Measurements from ENCODE around the gene ACACA.
"Not testable (repeated sequence)": the region's sequence is repeated elsewhere in the genome, so short reads cannot be mapped to it uniquely, and the experiment has no call there.

ACACA gene

GRCh38 chr17:37422971-37423625 lies 16.5 kb upstream of the ACACA start:
- TF ChIP-seq POLR2A (IDR thresholded peaks at IDR 0.05; ENCODE audit: low read depth, low read length) (no peak), TAF1 (IDR thresholded peaks at IDR 0.05; ENCODE audit: borderline replicate concordance, low read depth, low read length) (no peak)
- DNase-seq (ENCODE audit: insufficient read length) (no peak), FAIRE-seq (no peak)

- DNase-seq (ENCODE audit: insufficient read length): no peak
- FAIRE-seq: no peak
- no peak for TF ChIP-seq POLR2A (IDR thresholded peaks at IDR 0.05; ENCODE audit: low read depth, low read length)
- TF ChIP-seq POLR2AphosphoS5 (IDR thresholded peaks at IDR 0.05; ENCODE audit: low read depth, low read length): no peak
- no peak for TF ChIP-seq TAF1 (IDR thresholded peaks at IDR 0.05; ENCODE audit: borderline replicate concordance, low read depth, low read length)
Measured at GRCh38 chr17:37417852-37418251, 11.2 kb upstream of the ACACA start.

- DNase-seq (ENCODE audit: insufficient read length) (no peak), FAIRE-seq (no peak)
Measured at GRCh38 chr17:37413875-37414519, 7.4 kb upstream of the ACACA start.

GRCh38 chr17:37410357-37410756 lies 3.7 kb upstream of the ACACA start:
- no peak for DNase-seq (ENCODE audit: insufficient read length)

More at GRCh38 chr17:37413875-37414519, 7.4 kb upstream of the ACACA start:
- TF ChIP-seq POLR2A (IDR thresholded peaks at IDR 0.05; ENCODE audit: low read depth, low read length) (no peak), POLR2AphosphoS5 (IDR thresholded peaks at IDR 0.05; ENCODE audit: low read depth, low read length) (no peak), TAF1 (IDR thresholded peaks at IDR 0.05; ENCODE audit: borderline replicate concordance, low read depth, low read length) (no peak)

GRCh38 chr17:37408145-37408479 lies 1.5 kb upstream of the ACACA start:
- not testable (repeated sequence) for FAIRE-seq

More at GRCh38 chr17:37410357-37410756, 3.7 kb upstream of the ACACA start:
- TF ChIP-seq POLR2AphosphoS5 (IDR thresholded peaks at IDR 0.05; ENCODE audit: low read depth, low read length): no peak
- no peak for TF ChIP-seq TAF1 (IDR thresholded peaks at IDR 0.05; ENCODE audit: borderline replicate concordance, low read depth, low read length)
- TF ChIP-seq POLR2A (IDR thresholded peaks at IDR 0.05; ENCODE audit: low read depth, low read length): no peak
- no peak for FAIRE-seq

GRCh38 chr17:37405955-37406634 lies 541 bp downstream of the ACACA start:
- FAIRE-seq: no peak
- DNase-seq (ENCODE audit: insufficient read length): no peak
- TF ChIP-seq POLR2A (IDR thresholded peaks at IDR 0.05; ENCODE audit: low read depth, low read length): no peak
- TF ChIP-seq POLR2AphosphoS5 (IDR thresholded peaks at IDR 0.05; ENCODE audit: low read depth, low read length): no peak
- no peak for TF ChIP-seq TAF1 (IDR thresholded peaks at IDR 0.05; ENCODE audit: borderline replicate concordance, low read depth, low read length)

More at GRCh38 chr17:37408145-37408479, 1.5 kb upstream of the ACACA start:
- not testable (repeated sequence) for DNase-seq (ENCODE audit: insufficient read length)

GRCh38 chr17:37405522-37405921 lies 1.1 kb downstream of the ACACA start:
- DNase-seq (ENCODE audit: insufficient read length); FAIRE-seq: not testable (repeated sequence)

GRCh38 chr17:37400505-37400904 lies 6.1 kb downstream of the ACACA start:
- no peak for FAIRE-seq
- TF ChIP-seq TAF1 (IDR thresholded peaks at IDR 0.05; ENCODE audit: borderline replicate concordance, low read depth, low read length) (no peak), POLR2A (IDR thresholded peaks at IDR 0.05; ENCODE audit: low read depth, low read length) (no peak), POLR2AphosphoS5 (IDR thresholded peaks at IDR 0.05; ENCODE audit: low read depth, low read length) (no peak)

GRCh38 chr17:37399265-37399803 lies 7.3 kb downstream of the ACACA start:
- DNase-seq (ENCODE audit: insufficient read length) (no peak), FAIRE-seq (no peak)
- TF ChIP-seq POLR2A (IDR thresholded peaks at IDR 0.05; ENCODE audit: low read depth, low read length) (no peak), POLR2AphosphoS5 (IDR thresholded peaks at IDR 0.05; ENCODE audit: low read depth, low read length) (no peak), TAF1 (IDR thresholded peaks at IDR 0.05; ENCODE audit: borderline replicate concordance, low read depth, low read length) (no peak)

More at GRCh38 chr17:37400505-37400904, 6.1 kb downstream of the ACACA start:
- no peak for DNase-seq (ENCODE audit: insufficient read length)

- DNase-seq (ENCODE audit: insufficient read length): no peak
- FAIRE-seq: no peak
- TF ChIP-seq POLR2AphosphoS5 (IDR thresholded peaks at IDR 0.05; ENCODE audit: low read depth, low read length) (no peak), POLR2A (IDR thresholded peaks at IDR 0.05; ENCODE audit: low read depth, low read length) (no peak), TAF1 (IDR thresholded peaks at IDR 0.05; ENCODE audit: borderline replicate concordance, low read depth, low read length) (no peak)
Measured at GRCh38 chr17:37393352-37393751, 13.3 kb downstream of the ACACA start.

GRCh38 chr17:37392024-37392590 lies 14.5 kb downstream of the ACACA start:
- FAIRE-seq: no peak
- no peak for TF ChIP-seq POLR2AphosphoS5 (IDR thresholded peaks at IDR 0.05; ENCODE audit: low read depth, low read length)
- TF ChIP-seq POLR2A (IDR thresholded peaks at IDR 0.05; ENCODE audit: low read depth, low read length): no peak
- TF ChIP-seq TAF1 (IDR thresholded peaks at IDR 0.05; ENCODE audit: borderline replicate concordance, low read depth, low read length): no peak
- peak; percentile 19 for DNase-seq (ENCODE audit: insufficient read length)

- FAIRE-seq: no peak
- TF ChIP-seq TAF1 (IDR thresholded peaks at IDR 0.05; ENCODE audit: borderline replicate concordance, low read depth, low read length) (no peak), POLR2AphosphoS5 (IDR thresholded peaks at IDR 0.05; ENCODE audit: low read depth, low read length) (no peak), POLR2A (IDR thresholded peaks at IDR 0.05; ENCODE audit: low read depth, low read length) (no peak)
- no peak for DNase-seq (ENCODE audit: insufficient read length)
Measured at GRCh38 chr17:37391146-37391545, 15.5 kb downstream of the ACACA start.

Data from GM12892 (cell line).